ENCODE results near the gene FEM1A.

GRCh38 chr19:4781801-4782200, 9.7 kb upstream of the FEM1A start:
- TF ChIP-seq, protein P1, sequence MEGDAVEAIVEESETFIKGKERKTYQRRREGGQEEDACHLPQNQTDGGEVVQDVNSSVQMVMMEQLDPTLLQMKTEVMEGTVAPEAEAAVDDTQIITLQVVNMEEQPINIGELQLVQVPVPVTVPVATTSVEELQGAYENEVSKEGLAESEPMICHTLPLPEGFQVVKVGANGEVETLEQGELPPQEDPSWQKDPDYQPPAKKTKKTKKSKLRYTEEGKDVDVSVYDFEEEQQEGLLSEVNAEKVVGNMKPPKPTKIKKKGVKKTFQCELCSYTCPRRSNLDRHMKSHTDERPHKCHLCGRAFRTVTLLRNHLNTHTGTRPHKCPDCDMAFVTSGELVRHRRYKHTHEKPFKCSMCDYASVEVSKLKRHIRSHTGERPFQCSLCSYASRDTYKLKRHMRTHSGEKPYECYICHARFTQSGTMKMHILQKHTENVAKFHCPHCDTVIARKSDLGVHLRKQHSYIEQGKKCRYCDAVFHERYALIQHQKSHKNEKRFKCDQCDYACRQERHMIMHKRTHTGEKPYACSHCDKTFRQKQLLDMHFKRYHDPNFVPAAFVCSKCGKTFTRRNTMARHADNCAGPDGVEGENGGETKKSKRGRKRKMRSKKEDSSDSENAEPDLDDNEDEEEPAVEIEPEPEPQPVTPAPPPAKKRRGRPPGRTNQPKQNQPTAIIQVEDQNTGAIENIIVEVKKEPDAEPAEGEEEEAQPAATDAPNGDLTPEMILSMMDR (IDR thresholded peaks at IDR 0.05), result no peak
- TF ChIP-seq POLR2AphosphoS5 (IDR thresholded peaks at IDR 0.05; ENCODE audit: low read depth, low read length) (no peak), SIN3A (IDR thresholded peaks at IDR 0.05; ENCODE audit: borderline replicate concordance, insufficient read depth, low read depth, low read length) (no peak), TCF7L2 (IDR thresholded peaks at IDR 0.05; ENCODE audit: low read depth, low read length) (no peak)
- TF ChIP-seq, protein P2, sequence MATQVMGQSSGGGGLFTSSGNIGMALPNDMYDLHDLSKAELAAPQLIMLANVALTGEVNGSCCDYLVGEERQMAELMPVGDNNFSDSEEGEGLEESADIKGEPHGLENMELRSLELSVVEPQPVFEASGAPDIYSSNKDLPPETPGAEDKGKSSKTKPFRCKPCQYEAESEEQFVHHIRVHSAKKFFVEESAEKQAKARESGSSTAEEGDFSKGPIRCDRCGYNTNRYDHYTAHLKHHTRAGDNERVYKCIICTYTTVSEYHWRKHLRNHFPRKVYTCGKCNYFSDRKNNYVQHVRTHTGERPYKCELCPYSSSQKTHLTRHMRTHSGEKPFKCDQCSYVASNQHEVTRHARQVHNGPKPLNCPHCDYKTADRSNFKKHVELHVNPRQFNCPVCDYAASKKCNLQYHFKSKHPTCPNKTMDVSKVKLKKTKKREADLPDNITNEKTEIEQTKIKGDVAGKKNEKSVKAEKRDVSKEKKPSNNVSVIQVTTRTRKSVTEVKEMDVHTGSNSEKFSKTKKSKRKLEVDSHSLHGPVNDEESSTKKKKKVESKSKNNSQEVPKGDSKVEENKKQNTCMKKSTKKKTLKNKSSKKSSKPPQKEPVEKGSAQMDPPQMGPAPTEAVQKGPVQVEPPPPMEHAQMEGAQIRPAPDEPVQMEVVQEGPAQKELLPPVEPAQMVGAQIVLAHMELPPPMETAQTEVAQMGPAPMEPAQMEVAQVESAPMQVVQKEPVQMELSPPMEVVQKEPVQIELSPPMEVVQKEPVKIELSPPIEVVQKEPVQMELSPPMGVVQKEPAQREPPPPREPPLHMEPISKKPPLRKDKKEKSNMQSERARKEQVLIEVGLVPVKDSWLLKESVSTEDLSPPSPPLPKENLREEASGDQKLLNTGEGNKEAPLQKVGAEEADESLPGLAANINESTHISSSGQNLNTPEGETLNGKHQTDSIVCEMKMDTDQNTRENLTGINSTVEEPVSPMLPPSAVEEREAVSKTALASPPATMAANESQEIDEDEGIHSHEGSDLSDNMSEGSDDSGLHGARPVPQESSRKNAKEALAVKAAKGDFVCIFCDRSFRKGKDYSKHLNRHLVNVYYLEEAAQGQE (IDR thresholded peaks at IDR 0.05; ENCODE audit: insufficient read depth in 1 of 2, low read depth in 2 of 2, low read length in 1 of 2), result no peak
